Epithelial cell of proximal tubule (primary cell): ENCODE measurements around the gene HMG20A. TPM values are rescaled to one million over a fixed set of nuclear protein-coding genes. Genes with fewer than 3 reads are reported as not detected.

Source experiments
- DNase-seq: peaks from one replicate; pipeline ENCODE4 v3.0.0-alpha.2; 2011; ENCODE audit warnings: low read depth
- H3K4me3 ChIP-seq: 2 replicates; pipeline ENCODE4 v1.5.1; 2011; ENCODE audit warnings: low read depth, mild to moderate bottlenecking, low read length
- total RNA-seq: library from RNA; depleted of rRNA; stranded (reverse); fragments of >200 nt; gene quantifications from 2 replicates; pipeline ENCODE4 v1.2.3, GENCODE V29; 2015
- TF ChIP-seq, protein P1 (sequence below): conservative IDR thresholded peaks from 2 replicates; pipeline ENCODE4 v1.5.1; 2012; ENCODE audit warnings: low read depth, mild to moderate bottlenecking, low read length

HMG20A gene
- total RNA-seq, 1 donor from 2014 or later: 22.5 TPM

DNA sequence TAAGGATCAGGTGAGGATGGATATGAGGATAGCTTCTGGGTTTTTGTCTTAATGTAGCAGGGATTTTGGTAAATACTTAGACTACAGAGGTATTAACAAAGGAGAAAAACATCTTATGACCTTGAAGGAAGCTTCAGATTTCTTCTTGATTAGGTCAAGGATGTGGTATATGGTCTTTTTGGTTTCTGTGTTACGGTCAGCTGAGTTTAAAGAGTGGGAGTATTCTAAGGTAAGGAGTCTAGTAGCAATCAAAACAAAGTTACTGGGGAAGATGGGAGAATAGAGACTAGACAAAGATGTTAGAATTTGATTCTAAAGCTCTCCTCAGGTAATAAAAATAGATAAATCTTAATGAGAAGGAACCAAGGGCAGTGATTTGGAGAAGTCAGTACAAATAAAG, 6.2 kb downstream of the HMG20A start:
- DNase-seq: no peak
- TF ChIP-seq, protein P1, sequence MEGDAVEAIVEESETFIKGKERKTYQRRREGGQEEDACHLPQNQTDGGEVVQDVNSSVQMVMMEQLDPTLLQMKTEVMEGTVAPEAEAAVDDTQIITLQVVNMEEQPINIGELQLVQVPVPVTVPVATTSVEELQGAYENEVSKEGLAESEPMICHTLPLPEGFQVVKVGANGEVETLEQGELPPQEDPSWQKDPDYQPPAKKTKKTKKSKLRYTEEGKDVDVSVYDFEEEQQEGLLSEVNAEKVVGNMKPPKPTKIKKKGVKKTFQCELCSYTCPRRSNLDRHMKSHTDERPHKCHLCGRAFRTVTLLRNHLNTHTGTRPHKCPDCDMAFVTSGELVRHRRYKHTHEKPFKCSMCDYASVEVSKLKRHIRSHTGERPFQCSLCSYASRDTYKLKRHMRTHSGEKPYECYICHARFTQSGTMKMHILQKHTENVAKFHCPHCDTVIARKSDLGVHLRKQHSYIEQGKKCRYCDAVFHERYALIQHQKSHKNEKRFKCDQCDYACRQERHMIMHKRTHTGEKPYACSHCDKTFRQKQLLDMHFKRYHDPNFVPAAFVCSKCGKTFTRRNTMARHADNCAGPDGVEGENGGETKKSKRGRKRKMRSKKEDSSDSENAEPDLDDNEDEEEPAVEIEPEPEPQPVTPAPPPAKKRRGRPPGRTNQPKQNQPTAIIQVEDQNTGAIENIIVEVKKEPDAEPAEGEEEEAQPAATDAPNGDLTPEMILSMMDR: no peak
- no peak overlapping the region for H3K4me3 ChIP-seq

- DNase-seq: no peak
- TF ChIP-seq, protein P1: no peak
- H3K4me3 ChIP-seq: no peak overlapping the region
These were observed 9.5 kb downstream of the HMG20A start for GRCh38 chr15:77430213-77430612.

GRCh38 chr15:77430652-77431051, 10.0 kb downstream of the HMG20A start:
- H3K4me3 ChIP-seq: no peak overlapping the region
- TF ChIP-seq, protein P1: no peak
- DNase-seq: no peak

GRCh38 chr15:77436822-77437221, 16.1 kb downstream of the HMG20A start:
- TF ChIP-seq, protein P1: no peak
- no peak overlapping the region for H3K4me3 ChIP-seq
- no peak for DNase-seq

DNA sequence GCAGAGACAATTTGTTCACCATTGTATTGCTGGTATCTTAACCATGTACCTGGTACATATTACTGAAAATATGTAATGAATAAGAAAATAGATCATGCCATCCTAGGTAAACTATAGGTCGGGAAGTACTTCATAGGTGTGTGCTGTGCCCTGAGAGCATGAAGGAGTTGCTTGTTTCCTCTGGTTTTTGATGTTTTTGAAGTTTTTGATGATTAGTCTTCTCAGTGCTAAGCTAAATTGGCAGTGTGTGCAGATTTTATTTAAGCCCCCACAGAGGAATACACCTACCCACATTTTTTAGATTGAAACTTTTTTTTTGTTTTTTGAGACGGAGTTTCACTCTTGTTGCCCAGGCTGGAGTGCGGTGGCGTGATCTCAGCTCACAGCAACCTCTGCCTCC, 16.6 kb downstream of the HMG20A start:
- no peak overlapping the region for H3K4me3 ChIP-seq
- no peak for DNase-seq

GRCh38 chr15:77440378-77440999, 19.8 kb downstream of the HMG20A start:
- TF ChIP-seq, protein P1: no peak
- no peak for DNase-seq
- H3K4me3 ChIP-seq: no peak overlapping the region

More for the DNA sequence above, 16.6 kb downstream of the HMG20A start:
- TF ChIP-seq, protein P1: no peak

DNA sequence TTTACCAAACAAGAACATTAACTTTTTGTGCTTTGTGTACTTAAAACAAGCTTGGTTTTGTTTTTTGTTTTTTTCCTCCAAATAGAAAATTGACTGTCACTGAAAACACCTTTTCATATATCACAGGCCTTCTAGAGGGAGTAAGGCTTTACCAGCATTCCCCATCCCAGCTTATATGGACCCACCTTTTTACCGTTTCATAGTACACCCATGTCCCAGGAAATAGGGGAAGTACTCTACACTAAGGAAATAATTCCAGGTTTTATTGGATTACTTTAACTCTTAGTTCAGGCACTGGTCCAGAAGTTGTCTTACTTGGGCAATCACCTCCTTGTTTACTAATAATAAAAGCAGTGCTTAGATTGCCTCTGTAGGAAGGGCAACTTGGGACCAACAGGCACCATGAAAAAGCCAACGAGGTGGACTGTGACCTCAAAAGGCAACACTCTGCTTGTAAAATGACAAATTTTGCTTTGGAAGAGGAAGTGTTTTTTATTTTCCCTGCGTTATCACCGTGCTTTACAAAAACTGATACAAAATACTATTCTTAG, 26.2 kb downstream of the HMG20A start:
- no peak overlapping the region for H3K4me3 ChIP-seq
- DNase-seq: no peak
- TF ChIP-seq, protein P1: no peak
